ENCODE data around the gene PNMA6F.

DNA sequence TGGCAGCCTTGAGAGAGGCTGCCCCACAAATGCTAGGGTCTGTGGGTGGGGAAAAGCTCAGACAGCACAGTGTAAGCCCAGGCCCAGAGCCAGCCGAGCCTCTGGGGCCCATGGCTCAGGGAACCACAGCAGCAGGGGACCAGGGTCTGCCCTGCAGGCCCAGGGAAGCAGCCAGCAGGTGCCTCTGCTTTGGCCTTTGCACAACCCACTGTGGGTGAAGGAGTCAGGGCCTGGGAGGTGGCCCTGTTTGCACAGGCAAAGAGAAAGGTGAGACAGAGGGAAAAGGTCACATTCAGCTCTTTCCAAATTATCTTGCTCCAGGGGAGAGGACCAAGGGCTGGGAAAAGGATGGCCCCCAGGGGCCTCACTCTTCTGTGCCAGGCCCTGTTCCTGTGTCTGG lies 8.7 kb downstream of the PNMA6F start:
- TF ChIP-seq CTCF (IDR thresholded peaks at IDR 0.05 in 2 of 3, conservative IDR thresholded peaks at IDR 0.05 in 1 of 3; ENCODE audit: borderline replicate concordance in 1 of 3, insufficient read depth in 1 of 3, low read depth in 2 of 3, low read length in 2 of 3) (no peak), POLR2A (IDR thresholded peaks at IDR 0.05; ENCODE audit: borderline replicate concordance, extremely low read depth, insufficient read depth, insufficient read length) (no peak), POLR2AphosphoS5 (IDR thresholded peaks at IDR 0.05; ENCODE audit: low read depth, low read length) (no peak), REST (IDR thresholded peaks at IDR 0.05; ENCODE audit: low read depth) (no peak), EGR1 (IDR thresholded peaks at IDR 0.05; ENCODE audit: low read depth) (no peak), CEBPB (IDR thresholded peaks at IDR 0.05; ENCODE audit: low read depth) (no peak)
- TF ChIP-seq, protein P1, sequence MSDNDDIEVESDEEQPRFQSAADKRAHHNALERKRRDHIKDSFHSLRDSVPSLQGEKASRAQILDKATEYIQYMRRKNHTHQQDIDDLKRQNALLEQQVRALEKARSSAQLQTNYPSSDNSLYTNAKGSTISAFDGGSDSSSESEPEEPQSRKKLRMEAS (IDR thresholded peaks at IDR 0.05): no peak

Measured in HCT116 (cell line).